Measurements from ENCODE around the gene SHISA2. TPM values are rescaled to one million over a fixed set of nuclear protein-coding genes. Genes with fewer than 3 reads are reported as not detected.

SHISA2 gene
- total RNA-seq, 6 experiments from 2014 or later = 0.07 to 0.12 TPM; not detected in 4

DNA sequence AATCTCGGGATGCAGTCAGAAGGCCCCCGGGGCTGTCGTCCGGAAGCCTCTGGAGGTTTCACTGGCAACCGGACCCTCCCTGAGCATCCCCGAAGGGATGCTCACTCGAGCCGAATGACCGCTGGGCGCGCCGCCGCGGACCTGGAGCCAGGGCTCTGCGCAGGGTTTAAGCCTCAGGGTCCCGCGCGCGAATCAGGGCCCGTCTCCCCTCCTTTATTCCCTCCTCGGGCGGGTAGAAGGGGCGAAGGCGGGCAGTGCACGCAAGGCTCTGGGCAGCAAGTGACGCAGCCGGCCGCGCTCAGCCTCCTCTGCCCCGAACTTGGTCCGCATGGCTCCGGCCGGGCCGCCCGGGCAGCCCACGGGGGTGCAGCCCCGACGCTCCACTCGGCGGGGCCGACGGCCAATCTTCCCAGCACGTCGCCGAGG, 572 bp downstream of the SHISA2 start:
- no peak overlapping the region for H3K27ac ChIP-seq
- H3K36me3 ChIP-seq = no peaks in the 10 kb centered on the region
- no peak for ATAC-seq
- H3K9me3 ChIP-seq = no peaks in the 10 kb centered on the region
- H3K4me1 ChIP-seq = no peaks in the 10 kb centered on the region
- no CpG with 5 or more reads among the region's 45 CpGs for WGBS (ENCODE audit: insufficient coverage, low coverage, low lambda C conversion rate, missing lambda C conversion rate)
- no peak for TF ChIP-seq POLR2A (IDR thresholded peaks at IDR 0.05)
- TF ChIP-seq, protein P1, sequence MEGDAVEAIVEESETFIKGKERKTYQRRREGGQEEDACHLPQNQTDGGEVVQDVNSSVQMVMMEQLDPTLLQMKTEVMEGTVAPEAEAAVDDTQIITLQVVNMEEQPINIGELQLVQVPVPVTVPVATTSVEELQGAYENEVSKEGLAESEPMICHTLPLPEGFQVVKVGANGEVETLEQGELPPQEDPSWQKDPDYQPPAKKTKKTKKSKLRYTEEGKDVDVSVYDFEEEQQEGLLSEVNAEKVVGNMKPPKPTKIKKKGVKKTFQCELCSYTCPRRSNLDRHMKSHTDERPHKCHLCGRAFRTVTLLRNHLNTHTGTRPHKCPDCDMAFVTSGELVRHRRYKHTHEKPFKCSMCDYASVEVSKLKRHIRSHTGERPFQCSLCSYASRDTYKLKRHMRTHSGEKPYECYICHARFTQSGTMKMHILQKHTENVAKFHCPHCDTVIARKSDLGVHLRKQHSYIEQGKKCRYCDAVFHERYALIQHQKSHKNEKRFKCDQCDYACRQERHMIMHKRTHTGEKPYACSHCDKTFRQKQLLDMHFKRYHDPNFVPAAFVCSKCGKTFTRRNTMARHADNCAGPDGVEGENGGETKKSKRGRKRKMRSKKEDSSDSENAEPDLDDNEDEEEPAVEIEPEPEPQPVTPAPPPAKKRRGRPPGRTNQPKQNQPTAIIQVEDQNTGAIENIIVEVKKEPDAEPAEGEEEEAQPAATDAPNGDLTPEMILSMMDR (IDR thresholded peaks at IDR 0.05) = no peak
- H3K27me3 ChIP-seq = peaks cover 11 to 17% of the 10 kb centered on the region in 2 donors
- DNase-seq = no peak
- H3K4me3 ChIP-seq = peak overlapping the region in 2 of 3 donors; percentile 14 to 33
- intact Hi-C loops (cut with DNase I) = no loop called here

DNA sequence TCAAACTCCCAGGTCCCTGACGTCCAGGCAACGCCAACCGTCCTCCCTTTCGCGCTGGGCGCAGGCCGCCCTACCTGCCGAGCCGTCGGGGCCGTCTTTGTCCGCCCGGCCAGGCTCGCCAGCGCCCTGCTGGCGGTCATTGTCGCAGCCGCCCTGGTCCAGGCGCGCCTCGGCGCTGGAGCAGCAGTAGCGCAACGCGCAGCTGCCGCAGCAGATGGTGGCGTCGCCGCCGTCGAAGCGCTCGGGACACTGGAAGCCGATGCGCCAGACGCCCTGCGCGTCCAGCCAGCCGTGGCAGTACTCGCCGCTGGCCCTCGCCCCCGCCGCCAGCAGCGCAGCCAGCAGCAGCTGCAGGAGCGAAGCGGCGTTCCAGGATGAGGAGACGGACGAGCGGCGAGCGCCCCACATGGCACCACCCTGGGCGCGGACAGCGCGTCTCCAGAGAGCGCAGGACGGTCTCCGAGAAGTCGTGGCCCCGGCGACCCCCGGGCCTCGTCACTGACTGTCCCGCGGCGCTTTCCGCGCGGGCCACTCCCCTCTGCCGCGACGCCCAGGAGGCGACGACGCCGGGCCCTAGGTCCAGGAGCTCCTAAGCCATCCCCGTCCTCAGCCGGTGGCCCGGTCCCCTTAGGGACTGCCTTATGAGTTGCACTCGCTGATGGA, 1.1 kb downstream of the SHISA2 start:
- Histone ChIP-seq H3K4me3 (no peak overlapping the region), H3K27ac (no peak overlapping the region), H3K9me3 (no peaks in the 10 kb centered on the region), H3K4me1 (no peaks in the 10 kb centered on the region), H3K27me3 (peaks cover 11 to 17% of the 10 kb centered on the region in 2 donors), H3K36me3 (no peaks in the 10 kb centered on the region)
- DNase-seq (no peak), ATAC-seq (peak in 1 of 4 donors; percentile 10)
- WGBS (ENCODE audit: insufficient coverage, low coverage, low lambda C conversion rate, missing lambda C conversion rate) = 4% methylated on average over 14 of the region's 82 CpGs
- TF ChIP-seq, protein P1 (IDR thresholded peaks at IDR 0.05) = no peak
- TF ChIP-seq POLR2A (IDR thresholded peaks at IDR 0.05) = no peak
- intact Hi-C loops (cut with DNase I) = no loop called here

DNA sequence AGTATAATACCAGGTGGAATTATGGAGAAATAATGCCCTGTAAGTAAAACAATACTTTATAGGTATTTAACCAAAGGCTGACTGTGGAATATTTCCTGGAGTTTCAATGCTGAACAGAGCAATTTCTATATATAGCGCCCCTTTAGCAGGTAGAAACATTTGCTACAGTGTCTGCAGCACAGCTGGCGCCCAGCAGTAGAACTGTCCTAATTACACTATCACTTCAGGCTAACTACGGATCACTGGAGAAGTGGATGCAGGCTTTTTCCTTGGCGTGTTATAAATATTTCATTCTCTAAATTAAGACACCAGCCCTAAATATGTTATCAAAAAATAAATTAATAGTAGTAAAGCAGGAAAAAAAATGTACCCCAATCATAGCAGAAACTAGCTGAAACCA, 3.1 kb downstream of the SHISA2 start:
- no peak overlapping the region for H3K4me3 ChIP-seq
- 31% methylated on average over 4 of the region's 4 CpGs for WGBS (ENCODE audit: insufficient coverage, low coverage, low lambda C conversion rate, missing lambda C conversion rate)
- TF ChIP-seq, protein P1 (IDR thresholded peaks at IDR 0.05) = no peak
- no peak for TF ChIP-seq POLR2A (IDR thresholded peaks at IDR 0.05)
- intact Hi-C loops (cut with DNase I) = no loop called here
- H3K27me3 ChIP-seq = peaks cover 11 to 17% of the 10 kb centered on the region in 2 donors
- H3K27ac ChIP-seq = no peak overlapping the region
- no peaks in the 10 kb centered on the region for H3K4me1 ChIP-seq
- DNase-seq (no peak), ATAC-seq (no peak)
- H3K9me3 ChIP-seq = no peaks in the 10 kb centered on the region
- H3K36me3 ChIP-seq = no peaks in the 10 kb centered on the region

- H3K4me3 ChIP-seq = no peak overlapping the region
- ATAC-seq (no peak), DNase-seq (no peak)
- H3K27me3 ChIP-seq = peaks cover 11 to 21% of the 10 kb centered on the region in 2 donors
- H3K9me3 ChIP-seq = no peaks in the 10 kb centered on the region
- intact Hi-C loops (cut with DNase I) = no loop called here
- no peak for TF ChIP-seq POLR2A (IDR thresholded peaks at IDR 0.05)
- TF ChIP-seq, protein P1 (IDR thresholded peaks at IDR 0.05) = no peak
- no peak overlapping the region for H3K27ac ChIP-seq
- no peaks in the 10 kb centered on the region for H3K36me3 ChIP-seq
- H3K4me1 ChIP-seq = no peaks in the 10 kb centered on the region
- 67% methylated on average over 4 of the region's 4 CpGs for WGBS (ENCODE audit: insufficient coverage, low coverage, low lambda C conversion rate, missing lambda C conversion rate)
These were observed 4.8 kb downstream of the SHISA2 start for GRCh38 chr13:26047040-26047439.
